HEK293 (cell line): ENCODE data around the gene UBE2M.

Experiments
- FEZF1 ChIP-seq: fragments of 450-650 bp; formaldehyde crosslinking; IDR thresholded peaks from 2 replicates; pipeline ENCODE4 v1.5.1; 2016; ENCODE audit warnings: missing biosample characterization, missing genetic modification characterization
- KLF1 ChIP-seq: fragments of 450-650 bp; formaldehyde crosslinking; IDR thresholded peaks from 2 replicates; pipeline ENCODE4 v1.5.1; 2016; ENCODE audit warnings: missing biosample characterization, missing genetic modification characterization
- KLF16 ChIP-seq: fragments of 450-650 bp; formaldehyde crosslinking; IDR thresholded peaks from 2 replicates; pipeline ENCODE4 v1.5.1; 2017; ENCODE audit warnings: missing biosample characterization, missing genetic modification characterization
- MEIS1 ChIP-seq: sonication (generic); formaldehyde crosslinking; IDR thresholded peaks from 2 replicates; pipeline ENCODE4 v1.8.1; 2022; ENCODE audit warnings: missing genetic modification reagents, mild to moderate bottlenecking, borderline replicate concordance
- MZF1 ChIP-seq: fragments of 450-650 bp; formaldehyde crosslinking; IDR thresholded peaks from 2 replicates; pipeline ENCODE4 v1.5.1; 2017; ENCODE audit warnings: missing biosample characterization, missing genetic modification characterization, borderline replicate concordance
- PBX3 ChIP-seq: sonication (generic); formaldehyde crosslinking; IDR thresholded peaks from 2 replicates; pipeline ENCODE4 v1.8.1; 2022; ENCODE audit warnings: mild to moderate bottlenecking, moderate library complexity, missing genetic modification reagents
- PRDM2 ChIP-seq: fragments of 450-650 bp; formaldehyde crosslinking; IDR thresholded peaks from 2 replicates; pipeline ENCODE4 v1.5.1; 2016; ENCODE audit warnings: missing biosample characterization, missing genetic modification characterization, borderline replicate concordance
- WT1 ChIP-seq: fragments of 450-650 bp; formaldehyde crosslinking; IDR thresholded peaks from 2 replicates; pipeline ENCODE4 v1.5.1; 2016; ENCODE audit warnings: missing biosample characterization, missing genetic modification characterization
- ZIC2 ChIP-seq: fragments of 450-650 bp; formaldehyde crosslinking; IDR thresholded peaks from 2 replicates; pipeline ENCODE4 v1.5.1; 2016; ENCODE audit warnings: missing biosample characterization, missing genetic modification characterization
- ZNF140 ChIP-seq: fragments of 450-650 bp; formaldehyde crosslinking; IDR thresholded peaks from 2 replicates; pipeline ENCODE4 v1.5.1; 2016; ENCODE audit warnings: missing biosample characterization, missing genetic modification characterization
- ZNF157 ChIP-seq: fragments of 450-650 bp; formaldehyde crosslinking; IDR thresholded peaks from 2 replicates; pipeline ENCODE4 v1.5.1; 2016; ENCODE audit warnings: missing biosample characterization, missing genetic modification characterization
- ZNF202 ChIP-seq: fragments of 450-650 bp; formaldehyde crosslinking; IDR thresholded peaks from 2 replicates; pipeline ENCODE4 v1.5.1; 2016; ENCODE audit warnings: missing biosample characterization, missing genetic modification characterization, borderline replicate concordance
- ZNF266 ChIP-seq: fragments of 450-650 bp; formaldehyde crosslinking; IDR thresholded peaks from 2 replicates; pipeline ENCODE4 v1.5.1; 2016; ENCODE audit warnings: missing biosample characterization, missing genetic modification characterization, low read depth
- ZNF292 ChIP-seq: fragments of 450-650 bp; formaldehyde crosslinking; IDR thresholded peaks from 2 replicates; pipeline ENCODE4 v1.5.1; 2016; ENCODE audit warnings: low read depth, missing biosample characterization, missing genetic modification characterization, borderline replicate concordance
- ZNF362 ChIP-seq: fragments of 450-650 bp; formaldehyde crosslinking; IDR thresholded peaks from 2 replicates; pipeline ENCODE4 v1.5.1; 2016; ENCODE audit warnings: missing biosample characterization, missing genetic modification characterization
- ZNF426 ChIP-seq: fragments of 450-650 bp; formaldehyde crosslinking; IDR thresholded peaks from 2 replicates; pipeline ENCODE4 v1.5.1; 2017; ENCODE audit warnings: missing biosample characterization, missing genetic modification characterization, mild to moderate bottlenecking, inconsistent platforms, moderate library complexity
- ZNF544 ChIP-seq: fragments of 450-650 bp; formaldehyde crosslinking; IDR thresholded peaks from 2 replicates; pipeline ENCODE4 v1.5.0; 2017; ENCODE audit warnings: missing biosample characterization, missing genetic modification characterization
- ZNF549 ChIP-seq: fragments of 450-650 bp; IDR thresholded peaks from 2 replicates; pipeline ENCODE4 v1.5.1; 2018; ENCODE audit warnings: missing biosample characterization, missing genetic modification characterization, mild to moderate bottlenecking, inconsistent platforms, moderate library complexity
- ZNF561 ChIP-seq: fragments of 450-650 bp; IDR thresholded peaks from 2 replicates; pipeline ENCODE4 v1.5.1; 2018; ENCODE audit warnings: missing biosample characterization, missing genetic modification characterization, borderline replicate concordance
- ZNF571 ChIP-seq: fragments of 450-650 bp; formaldehyde crosslinking; IDR thresholded peaks from 2 replicates; pipeline ENCODE4 v1.5.0; 2017; ENCODE audit warnings: missing biosample characterization, missing genetic modification characterization
- ZNF621 ChIP-seq: fragments of 450-650 bp; formaldehyde crosslinking; IDR thresholded peaks from 2 replicates; pipeline ENCODE4 v1.5.1; 2017; ENCODE audit warnings: missing biosample characterization, missing genetic modification characterization
- ZNF677 ChIP-seq: fragments of 450-650 bp; IDR thresholded peaks from 2 replicates; pipeline ENCODE4 v1.5.0; 2018; ENCODE audit warnings: missing biosample characterization, mild to moderate bottlenecking, missing genetic modification characterization, moderate library complexity
- ZSCAN16 ChIP-seq: fragments of 450-650 bp; formaldehyde crosslinking; IDR thresholded peaks from 2 replicates; pipeline ENCODE4 v1.5.1; 2016; ENCODE audit warnings: missing biosample characterization, missing genetic modification characterization
- ZSCAN23 ChIP-seq: fragments of 450-650 bp; formaldehyde crosslinking; IDR thresholded peaks from 2 replicates; pipeline ENCODE4 v1.5.1; 2016; ENCODE audit warnings: missing biosample characterization, missing genetic modification characterization
- TF ChIP-seq, protein P1 (sequence below): fragments of 450-650 bp; formaldehyde crosslinking; IDR thresholded peaks from 2 replicates; pipeline ENCODE4 v1.5.1; 2017; ENCODE audit warnings: missing biosample characterization, missing genetic modification characterization
- TF ChIP-seq, protein P2 (sequence below): fragments of 450-650 bp; formaldehyde crosslinking; IDR thresholded peaks from 2 replicates; pipeline ENCODE4 v1.5.1; 2017; ENCODE audit warnings: missing biosample characterization, mild to moderate bottlenecking, missing genetic modification characterization, moderate library complexity
- TF ChIP-seq, protein P3 (sequence below): fragments of 450-650 bp; formaldehyde crosslinking; IDR thresholded peaks from 2 replicates; pipeline ENCODE4 v1.5.1; 2017; ENCODE audit warnings: missing biosample characterization, missing genetic modification characterization

Gene UBE2M

GRCh38 chr19:58558623-58559274 is 338 bp upstream of the UBE2M start (continued):
- TF ChIP-seq PRDM2: no peak
- TF ChIP-seq ZNF426 (tag by site-specific recombination): no peak
- no peak for TF ChIP-seq ZNF202 (tag by site-specific recombination)
- TF ChIP-seq, protein P1, sequence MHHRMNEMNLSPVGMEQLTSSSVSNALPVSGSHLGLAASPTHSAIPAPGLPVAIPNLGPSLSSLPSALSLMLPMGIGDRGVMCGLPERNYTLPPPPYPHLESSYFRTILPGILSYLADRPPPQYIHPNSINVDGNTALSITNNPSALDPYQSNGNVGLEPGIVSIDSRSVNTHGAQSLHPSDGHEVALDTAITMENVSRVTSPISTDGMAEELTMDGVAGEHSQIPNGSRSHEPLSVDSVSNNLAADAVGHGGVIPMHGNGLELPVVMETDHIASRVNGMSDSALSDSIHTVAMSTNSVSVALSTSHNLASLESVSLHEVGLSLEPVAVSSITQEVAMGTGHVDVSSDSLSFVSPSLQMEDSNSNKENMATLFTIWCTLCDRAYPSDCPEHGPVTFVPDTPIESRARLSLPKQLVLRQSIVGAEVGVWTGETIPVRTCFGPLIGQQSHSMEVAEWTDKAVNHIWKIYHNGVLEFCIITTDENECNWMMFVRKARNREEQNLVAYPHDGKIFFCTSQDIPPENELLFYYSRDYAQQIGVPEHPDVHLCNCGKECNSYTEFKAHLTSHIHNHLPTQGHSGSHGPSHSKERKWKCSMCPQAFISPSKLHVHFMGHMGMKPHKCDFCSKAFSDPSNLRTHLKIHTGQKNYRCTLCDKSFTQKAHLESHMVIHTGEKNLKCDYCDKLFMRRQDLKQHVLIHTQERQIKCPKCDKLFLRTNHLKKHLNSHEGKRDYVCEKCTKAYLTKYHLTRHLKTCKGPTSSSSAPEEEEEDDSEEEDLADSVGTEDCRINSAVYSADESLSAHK (tag by site-specific recombination): no peak
- TF ChIP-seq ZSCAN23: no peak
- no peak for TF ChIP-seq ZNF266 (tag by site-specific recombination)
- peak; percentile 18; the same call in 1 of the 2 replicates for TF ChIP-seq KLF1
- TF ChIP-seq MZF1 (tag by site-specific recombination): no peak
- TF ChIP-seq PBX3 (CRISPR knock-in tag): peak; percentile 97
- TF ChIP-seq ZNF571 (tag by site-specific recombination): no peak
- TF ChIP-seq ZNF561: peak; percentile 47; the same call in 1 of the 2 replicates
- TF ChIP-seq, protein P2, sequence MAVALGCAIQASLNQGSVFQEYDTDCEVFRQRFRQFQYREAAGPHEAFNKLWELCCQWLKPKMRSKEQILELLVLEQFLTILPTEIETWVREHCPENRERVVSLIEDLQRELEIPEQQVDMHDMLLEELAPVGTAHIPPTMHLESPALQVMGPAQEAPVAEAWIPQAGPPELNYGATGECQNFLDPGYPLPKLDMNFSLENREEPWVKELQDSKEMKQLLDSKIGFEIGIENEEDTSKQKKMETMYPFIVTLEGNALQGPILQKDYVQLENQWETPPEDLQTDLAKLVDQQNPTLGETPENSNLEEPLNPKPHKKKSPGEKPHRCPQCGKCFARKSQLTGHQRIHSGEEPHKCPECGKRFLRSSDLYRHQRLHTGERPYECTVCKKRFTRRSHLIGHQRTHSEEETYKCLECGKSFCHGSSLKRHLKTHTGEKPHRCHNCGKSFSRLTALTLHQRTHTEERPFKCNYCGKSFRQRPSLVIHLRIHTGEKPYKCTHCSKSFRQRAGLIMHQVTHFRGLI (tag by site-specific recombination): no peak
- no peak for TF ChIP-seq MEIS1 (CRISPR knock-in tag)
- no peak for TF ChIP-seq WT1 (tag by site-specific recombination)
- peak; percentile 72 for TF ChIP-seq KLF16
- no peak for TF ChIP-seq ZNF677 (tag by site-specific recombination)
- no peak for TF ChIP-seq FEZF1 (tag by site-specific recombination)
- TF ChIP-seq ZNF362 (tag by site-specific recombination): no peak
- no peak for TF ChIP-seq ZNF621 (tag by site-specific recombination)
- TF ChIP-seq ZIC2 (tag by site-specific recombination): no peak
- TF ChIP-seq ZNF292 (tag by site-specific recombination): no peak
- TF ChIP-seq ZNF157: no peak
- TF ChIP-seq ZSCAN16 (tag by site-specific recombination): no peak
- TF ChIP-seq ZNF549: no peak
- no peak for TF ChIP-seq ZNF140
- no peak for TF ChIP-seq ZNF544 (tag by site-specific recombination)
- TF ChIP-seq, protein P3, sequence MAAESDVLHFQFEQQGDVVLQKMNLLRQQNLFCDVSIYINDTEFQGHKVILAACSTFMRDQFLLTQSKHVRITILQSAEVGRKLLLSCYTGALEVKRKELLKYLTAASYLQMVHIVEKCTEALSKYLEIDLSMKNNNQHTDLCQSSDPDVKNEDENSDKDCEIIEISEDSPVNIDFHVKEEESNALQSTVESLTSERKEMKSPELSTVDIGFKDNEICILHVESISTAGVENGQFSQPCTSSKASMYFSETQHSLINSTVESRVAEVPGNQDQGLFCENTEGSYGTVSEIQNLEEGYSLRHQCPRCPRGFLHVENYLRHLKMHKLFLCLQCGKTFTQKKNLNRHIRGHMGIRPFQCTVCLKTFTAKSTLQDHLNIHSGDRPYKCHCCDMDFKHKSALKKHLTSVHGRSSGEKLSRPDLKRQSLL (tag by site-specific recombination): no peak
